ENCODE measurements around the gene VOPP1. TPM values are rescaled to one million over a fixed set of nuclear protein-coding genes. Genes with fewer than 3 reads are reported as not detected.

The VOPP1 gene
- total RNA-seq, 2 experiments from 2014 or later = 49.6 to 53.1 TPM

DNA sequence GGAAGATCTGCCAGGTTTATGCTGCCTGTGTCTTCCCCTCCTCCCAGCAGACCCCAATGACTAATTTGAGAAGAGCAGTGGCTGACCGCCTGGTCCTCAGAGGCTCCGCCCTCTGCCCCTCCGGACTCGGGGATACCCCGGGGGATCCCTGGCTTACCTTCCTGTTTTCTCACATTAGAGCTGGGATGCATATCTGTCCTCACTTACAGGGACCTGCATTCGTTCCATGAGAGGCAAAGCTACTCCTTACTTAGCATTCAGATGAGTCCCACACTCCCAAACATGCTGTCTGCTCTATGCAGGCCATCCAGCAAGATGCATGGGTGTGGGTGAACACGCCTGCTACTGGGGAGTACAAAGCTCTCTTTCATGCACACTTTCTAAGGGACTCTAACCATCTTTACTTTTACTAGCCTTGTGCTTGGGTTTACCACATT, 24.0 kb downstream of the VOPP1 start:
- H3K27ac ChIP-seq (ENCODE audit: low read depth in 1 of 2, low read length in 2 of 2) = no peak overlapping the region
- H3K36me3 ChIP-seq (ENCODE audit: insufficient read depth, low read length) = peaks cover 16% of the 10 kb centered on the region
- H3K9me3 ChIP-seq (ENCODE audit: control insufficient read depth in 1 of 2, insufficient read depth in 1 of 2, low read length in 2 of 2) = no peaks in the 10 kb centered on the region
- no peaks in the 10 kb centered on the region for H3K27me3 ChIP-seq (ENCODE audit: control insufficient read depth in 1 of 2, insufficient read depth in 2 of 2, low read length in 2 of 2)
- no peak for ATAC-seq (ENCODE audit: poor library complexity)
- no peaks in the 10 kb centered on the region for H3K27me3 Mint-ChIP-seq
- ChIA-PET CTCF (no interaction called here), POLR2A (no interaction called here)
- H3K4me1 Mint-ChIP-seq (ENCODE audit: low read depth) = peaks cover 85% of the 10 kb centered on the region
- intact Hi-C loops (cut with DNase I, micrococcal nuclease) = no loop called here
- H3K4me3 Mint-ChIP-seq = no peak overlapping the region
- peaks cover 23% of the 10 kb centered on the region for H3K36me3 Mint-ChIP-seq (ENCODE audit: low read depth)
- H3K9me3 Mint-ChIP-seq = no peaks in the 10 kb centered on the region
- peaks cover 77% of the 10 kb centered on the region for H3K4me1 ChIP-seq (ENCODE audit: insufficient read depth, low read length)
- TF ChIP-seq CTCF (IDR thresholded peaks at IDR 0.05) = no peak
- no peak for DNase-seq
- peak overlapping the region; percentile 58 for H3K27ac Mint-ChIP-seq
- no peak overlapping the region for H3K4me3 ChIP-seq (ENCODE audit: low read length)

DNA sequence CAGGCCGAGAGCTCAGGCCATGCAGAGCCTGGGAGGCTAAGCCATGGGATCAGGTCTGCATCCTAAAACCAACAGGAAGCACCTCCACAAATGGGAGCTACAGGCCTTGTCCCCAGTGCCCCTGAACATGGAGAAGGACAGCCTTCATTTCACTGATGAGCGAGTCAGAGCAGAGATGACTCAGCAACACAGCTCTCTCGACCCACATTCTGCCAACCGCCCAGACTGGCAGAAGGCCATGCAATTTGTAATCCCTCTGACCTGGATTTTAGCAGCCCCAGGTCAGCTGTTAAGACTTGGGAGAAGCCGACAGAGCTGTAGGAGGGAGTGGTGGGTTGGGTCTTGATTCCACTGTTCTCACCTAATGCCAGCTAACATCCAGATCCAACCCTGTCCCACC, 25.5 kb downstream of the VOPP1 start:
- H3K4me3 Mint-ChIP-seq = no peak overlapping the region
- H3K36me3 Mint-ChIP-seq (ENCODE audit: low read depth) = peaks cover 26% of the 10 kb centered on the region
- H3K4me1 ChIP-seq (ENCODE audit: insufficient read depth, low read length) = peaks cover 63% of the 10 kb centered on the region
- intact Hi-C loops (cut with DNase I, micrococcal nuclease) = no loop called here
- H3K27ac Mint-ChIP-seq = peak overlapping the region; percentile 50
- H3K27ac ChIP-seq (ENCODE audit: low read depth in 1 of 2, low read length in 2 of 2) = no peak overlapping the region
- no peaks in the 10 kb centered on the region for H3K9me3 ChIP-seq (ENCODE audit: control insufficient read depth in 1 of 2, insufficient read depth in 1 of 2, low read length in 2 of 2)
- no peaks in the 10 kb centered on the region for H3K27me3 ChIP-seq (ENCODE audit: control insufficient read depth in 1 of 2, insufficient read depth in 2 of 2, low read length in 2 of 2)
- CTCF ChIA-PET = interaction anchor here (0.8 to 1.2 kb wide), 3 partner anchors 8 to 14 kb away, joined by 3 read pairs; no protein-coding TSS in a partner anchor
- H3K4me3 ChIP-seq (ENCODE audit: low read length) = no peak overlapping the region
- H3K27me3 Mint-ChIP-seq = no peaks in the 10 kb centered on the region
- H3K4me1 Mint-ChIP-seq (ENCODE audit: low read depth) = peaks cover 79% of the 10 kb centered on the region
- H3K36me3 ChIP-seq (ENCODE audit: insufficient read depth, low read length) = peaks cover 16% of the 10 kb centered on the region
- DNase-seq (peak in 4 of 14 experiments; percentile 25 to 64 (median 51)), ATAC-seq (ENCODE audit: poor library complexity) (peak; percentile 57)
- POLR2A ChIA-PET = no interaction called here
- no peaks in the 10 kb centered on the region for H3K9me3 Mint-ChIP-seq
- TF ChIP-seq CTCF (IDR thresholded peaks at IDR 0.05) = no peak

GRCh38 chr7:55545496-55545895, 26.8 kb downstream of the VOPP1 start:
- H3K27ac Mint-ChIP-seq = no peak overlapping the region
- Histone ChIP-seq H3K9me3 (ENCODE audit: control insufficient read depth in 1 of 2, insufficient read depth in 1 of 2, low read length in 2 of 2) (no peaks in the 10 kb centered on the region), H3K27ac (ENCODE audit: low read depth in 1 of 2, low read length in 2 of 2) (no peak overlapping the region), H3K4me1 (ENCODE audit: insufficient read depth, low read length) (peaks cover 53% of the 10 kb centered on the region), H3K4me3 (ENCODE audit: low read length) (no peak overlapping the region), H3K36me3 (ENCODE audit: insufficient read depth, low read length) (peaks cover 16% of the 10 kb centered on the region), H3K27me3 (ENCODE audit: control insufficient read depth in 1 of 2, insufficient read depth in 2 of 2, low read length in 2 of 2) (no peaks in the 10 kb centered on the region)
- H3K4me3 Mint-ChIP-seq = no peak overlapping the region
- no peak for TF ChIP-seq CTCF (IDR thresholded peaks at IDR 0.05)
- intact Hi-C loops (cut with DNase I, micrococcal nuclease) = no loop called here
- CTCF ChIA-PET = interaction anchor here (1.6 kb wide), 1 partner anchor 10 kb away, joined by 6 read pairs; no protein-coding TSS in a partner anchor
- ATAC-seq (ENCODE audit: poor library complexity) = no peak
- DNase-seq = no peak
- peaks cover 75% of the 10 kb centered on the region for H3K4me1 Mint-ChIP-seq (ENCODE audit: low read depth)
- H3K36me3 Mint-ChIP-seq (ENCODE audit: low read depth) = peaks cover 33% of the 10 kb centered on the region
- no peaks in the 10 kb centered on the region for H3K9me3 Mint-ChIP-seq
- POLR2A ChIA-PET = interaction anchor here (1.3 kb wide), 1 partner anchor 11 kb away, joined by 5 read pairs; no protein-coding TSS in a partner anchor
- no peaks in the 10 kb centered on the region for H3K27me3 Mint-ChIP-seq

All from CD4-positive, alpha-beta T cell (primary cell).